SU-DHL-6 (cell line): ENCODE measurements around the gene ZNF292.
"Not testable (repeated sequence)": the region's sequence is repeated elsewhere in the genome, so short reads cannot be mapped to it uniquely, and the experiment has no call there.

Experiments
- H2AFZ ChIP-seq: fragments of 200-600 bp; sonication (generic); 2 replicates; pipeline ENCODE4 v1.6.1; 2014; ENCODE audit warnings: low read depth, mild to moderate bottlenecking, moderate library complexity, mixed read lengths, antibody characterized with exemption, low read length; ENCODE audit not compliant: severe bottlenecking
- H3F3A ChIP-seq: fragments of 200-600 bp; shearing (Covaris generic); 2 replicates; pipeline ENCODE4 v1.6.0; 2016; ENCODE audit warnings: antibody characterized with exemption, mild to moderate bottlenecking; ENCODE audit not compliant: insufficient read depth
- H3K27ac ChIP-seq: fragments of 200-600 bp; sonication (generic); 2 replicates; pipeline ENCODE4 v1.5.1; 2016; ENCODE audit warnings: low read depth, mild to moderate bottlenecking, low read length, moderate library complexity, mixed read lengths
- H3K27me3 ChIP-seq: fragments of 200-600 bp; sonication (generic), shearing (Covaris generic); 2 replicates; pipeline ENCODE4 v1.6.0; 2014; ENCODE audit warnings: mild to moderate bottlenecking, low read length
- H3K36me3 ChIP-seq: fragments of 200-600 bp; sonication (generic); 2 replicates; pipeline ENCODE4 v1.6.1; 2014; ENCODE audit warnings: mild to moderate bottlenecking, low read length, mixed read lengths
- H3K4me2 ChIP-seq: fragments of 300-600, 200-600 bp; shearing (Covaris generic), sonication (generic); 2 replicates; pipeline ENCODE4 v1.6.0; 2014; ENCODE audit warnings: low read length, low read depth, mild to moderate bottlenecking; ENCODE audit not compliant: poor library complexity, severe bottlenecking
- H3K4me3 ChIP-seq: fragments of 200-600 bp; sonication (generic); 2 replicates; pipeline ENCODE4 v1.5.1; 2014; ENCODE audit warnings: antibody characterized with exemption, low read length, mild to moderate bottlenecking, mixed read lengths; ENCODE audit not compliant: insufficient read depth, poor library complexity, severe bottlenecking
- H3K79me2 ChIP-seq: fragments of 200-600 bp; sonication (generic); 2 replicates; pipeline ENCODE4 v1.6.1; 2014; ENCODE audit warnings: mild to moderate bottlenecking, low read length, moderate library complexity; ENCODE audit not compliant: insufficient read depth
- H3K9ac ChIP-seq: fragments of 200-600 bp; sonication (generic); 2 replicates; pipeline ENCODE4 v1.7.0; 2014; ENCODE audit warnings: mild to moderate bottlenecking, low read length
- H3K9me2 ChIP-seq: fragments of 200-600 bp; sonication (generic); replicated peaks from 2 replicates; pipeline ENCODE4 v1.6.1; 2014; ENCODE audit warnings: low read length; ENCODE audit not compliant: insufficient read depth
- H3K9me3 ChIP-seq: fragments of 200-600 bp; sonication (generic); 2 replicates; pipeline ENCODE4 v1.6.1; 2014; ENCODE audit warnings: low read length, mixed read lengths; ENCODE audit not compliant: insufficient read depth
- H4K20me1 ChIP-seq: fragments of 200-600 bp; sonication (generic); 2 replicates; pipeline ENCODE4 v1.6.1; 2014; ENCODE audit warnings: low read depth, mild to moderate bottlenecking, antibody characterized with exemption, low read length, moderate library complexity, mixed read lengths
- EZH2phosphoT487 ChIP-seq: fragments of 200-600 bp; sonication (generic), shearing (Covaris generic); conservative IDR thresholded peaks from 2 replicates; pipeline ENCODE4 v1.6.1; 2018; ENCODE audit warnings: mild to moderate bottlenecking, antibody characterized with exemption, low read length, moderate library complexity, mixed read lengths
- TF ChIP-seq, protein P1 (sequence below): fragments of 200-600 bp; sonication (generic); IDR thresholded peaks from one replicate; pipeline ENCODE4 v1.5.1; 2017; ENCODE audit warnings: antibody characterized with exemption, mild to moderate bottlenecking, low read length, moderate library complexity; ENCODE audit not compliant: insufficient read depth, poor library complexity, severe bottlenecking

The ZNF292 gene

DNA sequence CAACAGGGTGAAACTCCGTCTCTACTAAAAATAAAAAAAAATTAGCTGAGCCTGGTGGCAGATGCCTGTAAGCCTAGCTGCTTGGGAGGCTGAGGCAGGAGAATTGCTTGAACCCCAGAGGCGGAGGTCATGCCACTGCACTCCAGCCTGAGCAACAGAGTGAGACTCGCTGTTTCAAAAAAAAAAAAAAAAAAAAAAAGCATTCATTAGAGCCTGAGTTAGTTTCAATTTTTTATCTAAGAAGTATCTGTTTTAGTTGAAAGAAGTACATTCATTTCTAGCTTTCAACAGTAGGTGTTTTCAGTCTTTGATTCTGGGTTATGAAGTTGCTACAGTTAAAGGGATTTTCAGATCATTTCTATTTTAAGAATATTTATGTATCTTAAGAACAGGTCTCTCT lies 42.2 kb downstream of the ZNF292 start:
- H3K27ac ChIP-seq = no peak overlapping the region
- H3K9ac ChIP-seq = no peak overlapping the region
- H3K9me3 ChIP-seq = no peaks in the 10 kb centered on the region
- no peak overlapping the region for H3K4me2 ChIP-seq
- no peak overlapping the region for H2AFZ ChIP-seq
- no peak for TF ChIP-seq EZH2phosphoT487
- TF ChIP-seq, protein P1, sequence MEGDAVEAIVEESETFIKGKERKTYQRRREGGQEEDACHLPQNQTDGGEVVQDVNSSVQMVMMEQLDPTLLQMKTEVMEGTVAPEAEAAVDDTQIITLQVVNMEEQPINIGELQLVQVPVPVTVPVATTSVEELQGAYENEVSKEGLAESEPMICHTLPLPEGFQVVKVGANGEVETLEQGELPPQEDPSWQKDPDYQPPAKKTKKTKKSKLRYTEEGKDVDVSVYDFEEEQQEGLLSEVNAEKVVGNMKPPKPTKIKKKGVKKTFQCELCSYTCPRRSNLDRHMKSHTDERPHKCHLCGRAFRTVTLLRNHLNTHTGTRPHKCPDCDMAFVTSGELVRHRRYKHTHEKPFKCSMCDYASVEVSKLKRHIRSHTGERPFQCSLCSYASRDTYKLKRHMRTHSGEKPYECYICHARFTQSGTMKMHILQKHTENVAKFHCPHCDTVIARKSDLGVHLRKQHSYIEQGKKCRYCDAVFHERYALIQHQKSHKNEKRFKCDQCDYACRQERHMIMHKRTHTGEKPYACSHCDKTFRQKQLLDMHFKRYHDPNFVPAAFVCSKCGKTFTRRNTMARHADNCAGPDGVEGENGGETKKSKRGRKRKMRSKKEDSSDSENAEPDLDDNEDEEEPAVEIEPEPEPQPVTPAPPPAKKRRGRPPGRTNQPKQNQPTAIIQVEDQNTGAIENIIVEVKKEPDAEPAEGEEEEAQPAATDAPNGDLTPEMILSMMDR = no peak
- 0 out of 2 replicates have a peak, but pooled peaks cover 3% of the 10 kb centered on the region for H3K36me3 ChIP-seq
- peaks cover 94% of the 10 kb centered on the region for H3K79me2 ChIP-seq
- no peaks in the 10 kb centered on the region for H3K9me2 ChIP-seq
- H3K4me3 ChIP-seq = no peak overlapping the region
- no peaks in the 10 kb centered on the region for H3K27me3 ChIP-seq
- H3F3A ChIP-seq = peaks cover 13% of the 10 kb centered on the region; the same call in 1 of the 2 replicates
- H4K20me1 ChIP-seq = peaks cover 50% of the 10 kb centered on the region

DNA sequence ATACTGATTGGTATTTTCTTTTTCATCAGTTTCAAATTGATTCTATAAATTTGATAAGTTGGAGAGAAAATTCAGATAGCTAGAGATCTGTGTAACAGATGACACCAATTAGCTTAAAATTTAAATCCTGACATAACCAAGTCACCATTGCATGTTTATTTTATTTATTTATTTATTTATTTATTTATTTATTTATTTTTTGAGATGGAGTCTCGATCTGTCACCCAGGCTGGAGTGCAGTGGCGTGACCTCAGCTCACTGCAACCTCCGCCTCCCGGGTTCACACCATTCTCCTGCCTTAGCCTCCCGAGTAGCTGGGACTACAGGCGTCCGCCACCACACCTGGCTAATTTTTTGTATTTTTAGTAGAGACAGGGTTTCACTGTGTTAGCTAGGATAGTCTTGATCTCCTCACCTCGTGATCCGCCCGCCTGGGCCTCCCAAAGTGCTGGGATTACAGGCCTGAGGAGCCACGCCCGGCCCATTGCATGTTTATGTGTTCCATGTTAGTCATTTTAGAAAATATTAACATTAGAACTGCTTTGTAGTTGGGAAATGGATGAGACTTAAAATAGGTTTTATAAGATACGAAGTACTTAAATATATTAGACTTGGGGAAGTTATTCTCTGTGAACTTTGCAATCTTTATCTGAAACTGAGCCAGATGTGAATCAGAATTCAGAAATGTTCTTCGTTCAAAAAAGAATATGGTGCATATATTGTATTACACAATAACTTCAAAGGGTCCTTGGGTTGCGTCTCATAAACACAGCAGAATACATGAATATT lies 42.9 kb downstream of the ZNF292 start:
- not testable (repeated sequence) for H3K4me3 ChIP-seq, H3K9me2 ChIP-seq, H3K9ac ChIP-seq, H3K36me3 ChIP-seq, H3K27me3 ChIP-seq, H3K4me2 ChIP-seq, H3K27ac ChIP-seq, H3K9me3 ChIP-seq, H2AFZ ChIP-seq
- Histone ChIP-seq H3F3A (peaks cover 13% of the 10 kb centered on the region; the same call in 1 of the 2 replicates), H4K20me1 (peaks cover 48% of the 10 kb centered on the region), H3K79me2 (peaks cover 94% of the 10 kb centered on the region)

DNA sequence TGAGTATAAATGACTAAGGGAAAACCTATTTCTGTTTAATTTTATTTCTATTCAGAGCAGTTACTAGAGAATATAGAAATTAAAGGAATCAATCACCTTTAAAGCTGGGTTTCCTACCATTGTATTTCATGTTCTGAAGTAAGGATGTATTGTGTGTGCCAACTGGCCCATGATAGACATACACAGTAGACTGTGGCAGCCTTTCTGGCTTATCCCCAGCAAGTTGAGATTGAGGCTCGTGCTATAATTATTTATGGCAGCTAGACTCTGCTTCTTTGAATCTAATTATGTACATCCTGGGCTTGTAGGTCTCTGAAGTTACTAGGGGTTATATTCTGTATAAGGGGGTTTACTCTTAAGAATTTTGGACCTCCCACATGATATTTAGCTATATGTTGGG lies 44.4 kb downstream of the ZNF292 start:
- 0 out of 2 replicates have a peak, but pooled peaks cover 3% of the 10 kb centered on the region for H3K36me3 ChIP-seq
- TF ChIP-seq, protein P1 = no peak
- TF ChIP-seq EZH2phosphoT487 = no peak
- no peaks in the 10 kb centered on the region for H3K9me2 ChIP-seq
- no peak overlapping the region for H3K9ac ChIP-seq
- no peaks in the 10 kb centered on the region for H3K9me3 ChIP-seq
- no peak overlapping the region for H3K4me2 ChIP-seq
- no peak overlapping the region for H2AFZ ChIP-seq
- peaks cover 43% of the 10 kb centered on the region for H4K20me1 ChIP-seq
- H3K27me3 ChIP-seq = no peaks in the 10 kb centered on the region
- H3K4me3 ChIP-seq = no peak overlapping the region
- peaks cover 8% of the 10 kb centered on the region; the same call in 1 of the 2 replicates for H3F3A ChIP-seq
- H3K27ac ChIP-seq = no peak overlapping the region
- peaks cover 93% of the 10 kb centered on the region for H3K79me2 ChIP-seq
